HG03045 (cell line): ENCODE measurements around the gene KRTAP9-4.
"Not testable (repeated sequence)": the region's sequence is repeated elsewhere in the genome, so short reads cannot be mapped to it uniquely, and the experiment has no call there.

ENCODE experiments used
- ATAC-seq: cut with Tn5 transposase; IDR thresholded peaks from one replicate; pipeline ENCODE4 v1.9.1; 2021; ENCODE audit warnings: mild to moderate bottlenecking, moderate library complexity; ENCODE audit not compliant: unreplicated experiment

KRTAP9-4 gene

DNA sequence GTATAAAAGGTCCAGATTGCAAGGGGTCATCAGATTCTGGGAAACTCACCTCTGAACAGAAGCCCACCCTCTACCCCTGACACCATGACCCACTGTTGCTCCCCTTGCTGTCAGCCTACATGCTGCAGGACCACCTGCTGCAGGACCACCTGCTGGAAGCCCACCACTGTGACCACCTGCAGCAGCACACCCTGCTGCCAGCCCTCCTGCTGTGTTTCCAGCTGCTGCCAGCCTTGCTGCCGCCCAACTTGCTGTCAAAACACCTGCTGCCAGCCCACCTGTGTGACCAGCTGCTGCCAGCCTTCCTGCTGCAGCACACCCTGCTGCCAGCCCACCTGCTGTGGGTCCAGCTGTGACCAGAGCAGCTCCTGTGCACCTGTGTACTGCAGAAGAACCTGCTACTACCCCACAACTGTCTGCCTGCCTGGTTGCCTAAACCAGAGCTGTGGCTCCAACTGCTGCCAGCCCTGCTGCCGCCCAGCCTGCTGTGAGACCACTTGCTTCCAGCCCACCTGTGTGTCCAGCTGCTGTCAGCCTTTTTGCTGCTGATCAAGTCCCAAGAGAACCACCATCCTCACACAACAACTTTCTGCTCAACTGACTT lies at the start of gene KRTAP9-4:
Gene KRTAP9-4 (plus strand): TSS at position 51 of the 604 bp plus-strand sequence. CDS start 34 bp downstream, at position 85.
- not testable (repeated sequence) for ATAC-seq

GRCh38 chr17:41211845-41212466 lies 37.5 kb upstream of the KRTAP9-4 start:
- no peak for ATAC-seq

DNA sequence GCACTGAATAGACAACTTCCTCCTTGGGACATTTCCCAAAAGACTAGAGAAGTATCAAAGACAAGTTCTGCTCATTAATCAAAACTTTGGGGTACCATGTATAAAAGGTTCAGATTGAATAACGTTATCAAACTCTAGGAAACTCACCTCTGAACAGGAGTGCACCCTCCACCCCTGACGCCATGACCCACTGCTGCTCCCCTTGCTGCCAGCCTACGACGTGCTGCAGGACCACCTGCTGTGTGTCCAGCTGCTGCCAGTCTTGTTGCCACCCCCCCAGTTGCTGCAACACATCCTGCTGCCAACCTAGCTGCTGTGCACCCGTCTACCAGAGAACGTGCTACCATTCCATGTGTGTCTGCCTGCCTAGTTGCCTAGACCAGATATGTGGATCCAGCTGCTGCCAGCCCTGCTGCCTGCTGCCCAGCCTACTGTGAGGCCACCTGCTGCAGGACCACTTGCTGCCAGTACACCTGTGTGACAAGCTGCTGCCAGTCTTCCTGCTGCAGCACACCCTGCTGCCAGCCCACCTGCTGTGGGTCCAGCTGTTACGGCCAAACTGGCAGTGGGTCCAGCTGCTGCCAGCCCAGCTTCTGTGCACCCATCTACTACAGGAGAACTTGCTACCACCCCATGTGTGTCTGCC lies 36.8 kb upstream of the KRTAP9-4 start:
- no peak for ATAC-seq

GRCh38 chr17:41215681-41216080 lies 33.8 kb upstream of the KRTAP9-4 start:
- ATAC-seq, result no peak

GRCh38 chr17:41223821-41224220 lies 25.7 kb upstream of the KRTAP9-4 start:
- no peak for ATAC-seq

- ATAC-seq, result no peak
Measured at GRCh38 chr17:41226051-41226450, 23.4 kb upstream of the KRTAP9-4 start.

DNA sequence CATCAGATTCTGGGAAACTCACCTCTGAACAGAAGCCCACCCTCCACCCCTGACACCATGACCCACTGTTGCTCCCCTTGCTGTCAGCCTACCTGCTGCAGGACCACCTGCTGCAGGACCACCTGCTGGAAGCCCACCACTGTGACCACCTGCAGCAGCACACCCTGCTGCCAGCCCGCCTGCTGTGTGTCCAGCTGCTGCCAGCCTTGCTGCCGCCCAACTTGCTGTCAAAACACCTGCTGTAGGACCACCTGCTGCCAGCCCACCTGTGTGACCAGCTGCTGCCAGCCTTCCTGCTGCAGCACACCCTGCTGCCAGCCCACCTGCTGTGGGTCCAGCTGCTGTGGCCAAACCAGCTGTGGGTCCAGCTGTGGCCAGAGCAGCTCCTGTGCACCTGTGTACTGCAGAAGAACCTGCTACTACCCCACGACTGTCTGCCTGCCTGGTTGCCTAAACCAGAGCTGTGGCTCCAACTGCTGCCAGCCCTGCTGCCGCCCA lies 22.8 kb upstream of the KRTAP9-4 start, which contains the start of gene KRTAP9-2:
Gene KRTAP9-2 (plus strand): TSS at position 51 of the 498 bp plus-strand sequence. CDS start 7 bp downstream, at position 58.
- not testable (repeated sequence) for ATAC-seq

- ATAC-seq, result no peak
Measured at GRCh38 chr17:41230094-41230493, 19.4 kb upstream of the KRTAP9-4 start.

DNA sequence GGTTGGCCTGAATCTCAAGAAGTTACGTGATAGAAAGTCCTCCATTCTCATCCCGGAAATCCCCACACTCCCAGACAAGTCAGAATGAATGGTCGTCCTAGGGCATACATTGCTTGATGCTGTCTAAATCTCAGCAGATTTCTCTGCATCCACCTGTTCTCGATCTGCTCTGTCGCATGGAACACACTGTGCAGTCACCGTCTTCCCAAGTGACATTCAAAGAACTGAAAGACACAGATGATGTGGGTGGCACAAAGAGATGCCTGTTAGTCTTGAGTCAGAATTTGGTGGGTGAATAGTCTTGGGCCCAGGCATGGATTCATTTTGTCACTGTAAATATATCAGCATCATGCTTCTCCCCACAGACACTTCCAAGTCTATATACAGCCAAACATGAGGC lies 17.8 kb upstream of the KRTAP9-4 start:
- ATAC-seq, result no peak

GRCh38 chr17:41232399-41233105 lies 16.9 kb upstream of the KRTAP9-4 start, which contains the start of gene KRTAP9-3:
KRTAP9-3 (plus strand) TSS chr17:41232449; CDS start chr17:41232502, 53 bp downstream.
- ATAC-seq, result not testable (repeated sequence)

DNA sequence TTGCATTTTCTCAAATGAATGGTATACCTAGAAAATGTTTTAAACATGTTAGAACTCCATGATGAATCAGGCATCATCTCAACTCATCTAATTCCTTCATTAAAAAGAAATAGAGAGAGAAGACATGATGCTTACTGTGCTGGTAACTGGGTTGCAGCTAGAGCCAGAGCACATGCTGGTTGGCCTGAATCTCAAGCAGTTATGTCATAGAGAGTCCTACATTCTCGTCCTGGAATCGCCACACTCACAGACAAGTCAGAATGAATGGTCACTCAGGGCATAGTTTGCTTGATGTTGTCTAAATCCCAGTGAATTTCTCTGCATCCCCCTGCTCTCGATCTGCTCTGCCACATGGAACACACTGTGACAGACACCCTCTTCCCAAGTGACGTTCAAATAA lies 12.4 kb upstream of the KRTAP9-4 start:
- ATAC-seq, result not testable (repeated sequence)

DNA sequence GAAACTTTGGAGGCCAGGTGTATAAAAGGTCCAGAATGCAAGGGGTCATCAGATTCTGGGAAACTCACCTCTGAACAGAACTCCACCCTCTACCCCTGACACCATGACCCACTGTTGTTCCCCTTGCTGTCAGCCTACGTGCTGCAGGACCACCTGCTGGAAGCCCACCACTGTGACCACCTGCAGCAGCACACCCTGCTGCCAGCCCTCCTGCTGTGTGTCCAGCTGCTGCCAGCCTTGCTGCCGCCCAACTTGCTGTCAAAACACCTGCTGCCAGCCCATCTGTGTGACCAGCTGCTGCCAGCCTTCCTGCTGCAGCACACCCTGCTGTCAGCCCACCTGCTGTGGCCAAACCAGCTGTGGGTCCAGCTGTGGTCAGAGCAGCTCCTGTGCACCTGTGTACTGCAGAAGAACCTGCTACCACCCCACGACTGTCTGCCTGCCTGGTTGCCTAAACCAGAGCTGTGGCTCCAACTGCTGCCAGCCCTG lies 11.5 kb upstream of the KRTAP9-4 start, which contains the start of gene KRTAP9-8:
Gene KRTAP9-8 (plus strand): TSS at position 51 of the 489 bp plus-strand sequence. CDS start 53 bp downstream, at position 104.
- ATAC-seq, result not testable (repeated sequence)

DNA sequence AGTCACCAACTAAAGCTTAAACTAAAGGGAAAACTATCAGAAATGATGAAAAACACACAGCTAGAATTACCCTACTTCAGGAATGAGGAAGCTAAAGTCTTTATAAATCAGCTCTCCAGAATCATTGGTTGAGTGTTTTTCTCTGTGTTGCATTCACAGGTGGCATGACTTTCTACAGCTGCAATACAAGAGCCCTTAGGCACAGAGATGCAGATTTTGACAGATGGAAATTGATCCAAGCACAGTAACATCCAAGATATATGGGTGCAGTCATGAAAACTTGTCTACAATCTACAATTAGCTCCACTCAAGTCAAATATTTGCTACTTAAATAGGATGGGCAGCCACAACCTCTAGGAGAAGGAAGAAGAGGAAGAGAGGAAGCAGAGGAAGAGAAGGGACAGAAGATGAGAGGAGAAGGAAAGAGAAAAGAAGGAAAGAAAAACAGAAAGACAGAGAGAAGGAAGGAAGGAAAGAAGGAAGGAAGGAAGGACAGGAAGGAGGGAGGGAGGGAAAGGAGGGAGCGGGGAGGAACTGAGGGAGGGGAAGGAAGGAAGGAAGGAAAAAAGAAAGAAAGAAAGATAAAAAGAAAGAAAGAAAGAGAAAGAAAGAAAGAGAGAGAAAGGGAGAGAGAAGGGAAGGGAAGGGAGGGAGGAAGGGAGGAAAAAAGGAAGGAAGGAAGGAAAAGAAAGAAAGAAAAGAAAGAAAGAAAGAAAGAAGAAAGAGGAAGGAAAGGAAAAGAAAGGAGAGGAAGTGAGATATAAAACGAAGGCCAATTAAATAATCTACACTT lies 2.3 kb upstream of the KRTAP9-4 start:
- not testable (repeated sequence) for ATAC-seq

GRCh38 chr17:41251261-41251660 lies 1.8 kb downstream of the KRTAP9-4 start:
- no peak for ATAC-seq

GRCh38 chr17:41254861-41255260 lies 5.4 kb downstream of the KRTAP9-4 start:
- no peak for ATAC-seq

DNA sequence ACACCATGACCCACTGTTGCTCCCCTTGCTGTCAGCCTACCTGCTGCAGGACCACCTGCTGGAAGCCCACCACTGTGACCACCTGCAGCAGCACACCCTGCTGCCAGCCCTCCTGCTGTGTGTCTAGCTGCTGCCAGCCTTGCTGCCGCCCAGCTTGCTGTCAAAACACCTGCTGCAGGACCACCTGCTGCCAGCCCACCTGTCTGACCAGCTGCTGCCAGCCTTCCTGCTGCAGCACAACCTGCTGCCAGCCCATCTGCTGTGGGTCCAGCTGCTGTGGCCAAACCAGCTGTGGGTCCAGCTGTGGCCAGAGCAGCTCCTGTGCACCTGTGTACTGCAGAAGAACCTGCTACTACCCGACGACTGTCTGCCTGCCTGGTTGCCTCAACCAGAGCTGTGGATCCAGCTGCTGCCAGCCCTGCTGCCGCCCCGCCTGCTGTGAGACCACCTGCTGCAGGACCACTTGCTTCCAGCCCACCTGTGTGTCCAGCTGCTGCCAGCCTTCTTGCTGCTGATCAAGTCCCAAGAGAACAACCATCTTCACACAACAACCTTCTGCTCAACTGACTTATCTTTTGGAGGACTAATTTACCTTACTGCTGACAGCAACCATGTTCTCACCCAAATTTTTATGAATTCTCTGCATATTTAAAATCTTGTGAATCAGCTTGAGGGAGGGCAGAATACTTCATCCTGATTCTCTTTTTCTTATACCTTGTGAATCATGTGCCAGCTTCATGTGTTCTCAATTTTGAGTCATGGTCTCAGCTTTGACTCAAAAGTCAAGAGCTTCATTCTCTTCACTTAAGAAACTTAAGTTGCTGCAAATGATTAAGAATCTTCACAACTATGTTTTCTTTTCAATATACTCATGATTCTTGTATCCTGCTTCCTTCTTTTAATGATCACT lies 6.1 kb downstream of the KRTAP9-4 start, which contains the start of gene KRTAP9-9:
Gene KRTAP9-9 (plus strand): TSS at position 4 of the 910 bp plus-strand sequence.
- ATAC-seq, result not testable (repeated sequence)

DNA sequence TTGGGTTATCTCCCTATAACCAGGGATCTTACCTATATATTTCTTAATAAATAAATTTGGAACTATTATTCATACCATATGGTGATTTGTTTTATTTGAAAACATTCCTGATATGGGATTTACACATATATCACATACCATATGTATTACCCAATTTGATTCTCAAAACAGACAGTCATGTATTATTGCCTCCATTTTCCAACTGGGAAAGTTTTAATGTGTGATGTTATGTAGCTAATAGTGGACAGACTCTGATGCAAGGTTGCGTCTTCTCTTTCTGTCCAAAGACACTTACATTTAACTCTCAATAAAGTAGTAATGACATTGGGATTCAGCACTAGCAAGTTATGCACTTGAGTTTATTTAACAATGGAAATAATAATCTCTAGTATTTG lies 6.8 kb downstream of the KRTAP9-4 start:
- ATAC-seq, result no peak

DNA sequence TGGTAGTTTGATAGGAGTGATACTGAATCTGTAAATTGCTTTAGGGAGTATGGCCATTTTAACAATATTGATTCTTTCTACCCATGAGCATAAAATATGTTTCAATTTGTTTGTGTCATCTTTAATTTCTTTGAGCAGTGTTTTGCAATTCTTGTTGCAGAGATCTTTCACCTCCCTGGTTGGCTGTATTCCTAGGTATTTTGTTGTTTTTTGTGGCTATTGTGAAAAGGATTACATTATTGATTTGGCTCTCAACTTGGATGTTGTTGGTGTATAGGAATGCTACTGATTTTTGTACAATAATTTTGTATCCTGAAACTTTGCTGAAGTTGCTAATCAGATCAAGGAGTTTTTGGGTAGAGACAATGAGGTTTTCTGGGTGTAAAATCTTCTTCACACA lies 8.9 kb downstream of the KRTAP9-4 start:
- no peak for ATAC-seq

GRCh38 chr17:41263212-41263611 lies 13.7 kb downstream of the KRTAP9-4 start:
- no peak for ATAC-seq
